ENCODE results near the gene SIAH3.

- TF ChIP-seq CTCF (IDR thresholded peaks at IDR 0.05; ENCODE audit: insufficient read depth, low read length, poor library complexity, severe bottlenecking): no peak
- no peak for TF ChIP-seq EZH2phosphoT487 (conservative IDR thresholded peaks at IDR 0.05; ENCODE audit: low read length)
These were observed 80.7 kb downstream of the SIAH3 start for GRCh38 chr13:45770886-45771285.

Data from SU-DHL-6 (cell line).